ENCODE data around the gene BGN.
A peak's percentile ranks its signal among the peaks of the same experiment; 100 is the strongest.

The BGN gene

GRCh38 chrX:153490217-153490930, 4.4 kb upstream of the BGN start:
- H3K4me2 ChIP-seq (ENCODE audit: low read length) = no peak overlapping the region
- no peaks in the 10 kb centered on the region for H3K9me3 ChIP-seq (replicated peaks; ENCODE audit: low read length)
- peaks cover 27% of the 10 kb centered on the region for H3K4me1 ChIP-seq (ENCODE audit: control insufficient read depth, insufficient read depth, low read length)
- no peaks in the 10 kb centered on the region for H3K27me3 ChIP-seq (ENCODE audit: control insufficient read depth, insufficient read depth, low read length)
- H3K4me3 ChIP-seq (ENCODE audit: low read length) = no peak overlapping the region
- no peaks in the 10 kb centered on the region for H3K36me3 ChIP-seq (ENCODE audit: insufficient read depth, low read length)
- H3K9ac ChIP-seq (ENCODE audit: low read depth, low read length) = no peak overlapping the region

GRCh38 chrX:153491351-153491914, 3.3 kb upstream of the BGN start:
- H3K4me3 ChIP-seq (ENCODE audit: low read length) = no peak overlapping the region
- no peaks in the 10 kb centered on the region for H3K9me3 ChIP-seq (replicated peaks; ENCODE audit: low read length)
- H3K9ac ChIP-seq (ENCODE audit: low read depth, low read length) = no peak overlapping the region
- H3K4me2 ChIP-seq (ENCODE audit: low read length) = no peak overlapping the region
- H3K36me3 ChIP-seq (ENCODE audit: insufficient read depth, low read length) = no peaks in the 10 kb centered on the region
- H3K4me1 ChIP-seq (ENCODE audit: control insufficient read depth, insufficient read depth, low read length) = peaks cover 28% of the 10 kb centered on the region
- no peaks in the 10 kb centered on the region for H3K27me3 ChIP-seq (ENCODE audit: control insufficient read depth, insufficient read depth, low read length)

GRCh38 chrX:153491918-153492317, 2.9 kb upstream of the BGN start:
- H3K4me2 ChIP-seq (ENCODE audit: low read length) = no peak overlapping the region
- H3K36me3 ChIP-seq (ENCODE audit: insufficient read depth, low read length) = no peaks in the 10 kb centered on the region
- H3K9me3 ChIP-seq (replicated peaks; ENCODE audit: low read length) = no peaks in the 10 kb centered on the region
- H3K4me3 ChIP-seq (ENCODE audit: low read length) = no peak overlapping the region
- H3K9ac ChIP-seq (ENCODE audit: low read depth, low read length) = no peak overlapping the region
- peaks cover 28% of the 10 kb centered on the region for H3K4me1 ChIP-seq (ENCODE audit: control insufficient read depth, insufficient read depth, low read length)
- H3K27me3 ChIP-seq (ENCODE audit: control insufficient read depth, insufficient read depth, low read length) = no peaks in the 10 kb centered on the region

GRCh38 chrX:153492543-153492942, 2.2 kb upstream of the BGN start:
- H3K9ac ChIP-seq (ENCODE audit: low read depth, low read length) = no peak overlapping the region
- no peak overlapping the region for H3K4me3 ChIP-seq (ENCODE audit: low read length)
- no peaks in the 10 kb centered on the region for H3K27me3 ChIP-seq (ENCODE audit: control insufficient read depth, insufficient read depth, low read length)
- no peaks in the 10 kb centered on the region for H3K9me3 ChIP-seq (replicated peaks; ENCODE audit: low read length)
- H3K36me3 ChIP-seq (ENCODE audit: insufficient read depth, low read length) = no peaks in the 10 kb centered on the region
- H3K4me2 ChIP-seq (ENCODE audit: low read length) = no peak overlapping the region
- peaks cover 24% of the 10 kb centered on the region for H3K4me1 ChIP-seq (ENCODE audit: control insufficient read depth, insufficient read depth, low read length)

- H3K27me3 ChIP-seq (ENCODE audit: control insufficient read depth, insufficient read depth, low read length) = no peaks in the 10 kb centered on the region
- H3K4me2 ChIP-seq (ENCODE audit: low read length) = no peak overlapping the region
- H3K9me3 ChIP-seq (replicated peaks; ENCODE audit: low read length) = no peaks in the 10 kb centered on the region
- peaks cover 19% of the 10 kb centered on the region for H3K4me1 ChIP-seq (ENCODE audit: control insufficient read depth, insufficient read depth, low read length)
- no peak overlapping the region for H3K9ac ChIP-seq (ENCODE audit: low read depth, low read length)
- H3K4me3 ChIP-seq (ENCODE audit: low read length) = no peak overlapping the region
- no peaks in the 10 kb centered on the region for H3K36me3 ChIP-seq (ENCODE audit: insufficient read depth, low read length)
Measured at GRCh38 chrX:153493085-153493484, 1.7 kb upstream of the BGN start.

- no peaks in the 10 kb centered on the region for H3K36me3 ChIP-seq (ENCODE audit: insufficient read depth, low read length)
- no peak overlapping the region for H3K9ac ChIP-seq (ENCODE audit: low read depth, low read length)
- no peaks in the 10 kb centered on the region for H3K9me3 ChIP-seq (replicated peaks; ENCODE audit: low read length)
- no peaks in the 10 kb centered on the region for H3K27me3 ChIP-seq (ENCODE audit: control insufficient read depth, insufficient read depth, low read length)
- no peak overlapping the region for H3K4me3 ChIP-seq (ENCODE audit: low read length)
- peaks cover 13% of the 10 kb centered on the region for H3K4me1 ChIP-seq (ENCODE audit: control insufficient read depth, insufficient read depth, low read length)
- peak overlapping the region; percentile 54 for H3K4me2 ChIP-seq (ENCODE audit: low read length)
Measured at GRCh38 chrX:153494061-153494460, 719 bp upstream of the BGN start.

GRCh38 chrX:153495362-153495751, 577 bp downstream of the BGN start:
- Histone ChIP-seq H3K4me3 (ENCODE audit: low read length) (peak overlapping the region; percentile 68), H3K4me2 (ENCODE audit: low read length) (peak overlapping the region; percentile 90), H3K4me1 (ENCODE audit: control insufficient read depth, insufficient read depth, low read length) (peaks cover 13% of the 10 kb centered on the region), H3K9ac (ENCODE audit: low read depth, low read length) (no peak overlapping the region), H3K9me3 (replicated peaks; ENCODE audit: low read length) (no peaks in the 10 kb centered on the region), H3K36me3 (ENCODE audit: insufficient read depth, low read length) (no peaks in the 10 kb centered on the region), H3K27me3 (ENCODE audit: control insufficient read depth, insufficient read depth, low read length) (no peaks in the 10 kb centered on the region)

- H3K4me3 ChIP-seq (ENCODE audit: low read length) = no peak overlapping the region
- H3K9me3 ChIP-seq (replicated peaks; ENCODE audit: low read length) = no peaks in the 10 kb centered on the region
- peaks cover 13% of the 10 kb centered on the region for H3K4me1 ChIP-seq (ENCODE audit: control insufficient read depth, insufficient read depth, low read length)
- peak overlapping the region; percentile 90 for H3K4me2 ChIP-seq (ENCODE audit: low read length)
- H3K27me3 ChIP-seq (ENCODE audit: control insufficient read depth, insufficient read depth, low read length) = no peaks in the 10 kb centered on the region
- H3K9ac ChIP-seq (ENCODE audit: low read depth, low read length) = no peak overlapping the region
- H3K36me3 ChIP-seq (ENCODE audit: insufficient read depth, low read length) = no peaks in the 10 kb centered on the region
Measured at GRCh38 chrX:153495903-153496589, 1.3 kb downstream of the BGN start.

GRCh38 chrX:153496590-153496959, 1.8 kb downstream of the BGN start:
- no peaks in the 10 kb centered on the region for H3K36me3 ChIP-seq (ENCODE audit: insufficient read depth, low read length)
- peak overlapping the region; percentile 11 for H3K4me2 ChIP-seq (ENCODE audit: low read length)
- H3K4me3 ChIP-seq (ENCODE audit: low read length) = no peak overlapping the region
- H3K9ac ChIP-seq (ENCODE audit: low read depth, low read length) = no peak overlapping the region
- H3K27me3 ChIP-seq (ENCODE audit: control insufficient read depth, insufficient read depth, low read length) = no peaks in the 10 kb centered on the region
- H3K9me3 ChIP-seq (replicated peaks; ENCODE audit: low read length) = no peaks in the 10 kb centered on the region
- H3K4me1 ChIP-seq (ENCODE audit: control insufficient read depth, insufficient read depth, low read length) = peaks cover 13% of the 10 kb centered on the region

- H3K4me1 ChIP-seq (ENCODE audit: control insufficient read depth, insufficient read depth, low read length) = peaks cover 13% of the 10 kb centered on the region
- H3K4me2 ChIP-seq (ENCODE audit: low read length) = no peak overlapping the region
- no peak overlapping the region for H3K9ac ChIP-seq (ENCODE audit: low read depth, low read length)
- no peaks in the 10 kb centered on the region for H3K9me3 ChIP-seq (replicated peaks; ENCODE audit: low read length)
- no peaks in the 10 kb centered on the region for H3K36me3 ChIP-seq (ENCODE audit: insufficient read depth, low read length)
- H3K4me3 ChIP-seq (ENCODE audit: low read length) = no peak overlapping the region
- H3K27me3 ChIP-seq (ENCODE audit: control insufficient read depth, insufficient read depth, low read length) = no peaks in the 10 kb centered on the region
Measured at GRCh38 chrX:153498453-153498852, 3.7 kb downstream of the BGN start.

GRCh38 chrX:153499341-153499740, 4.6 kb downstream of the BGN start:
- no peak overlapping the region for H3K9ac ChIP-seq (ENCODE audit: low read depth, low read length)
- H3K4me3 ChIP-seq (ENCODE audit: low read length) = no peak overlapping the region
- H3K36me3 ChIP-seq (ENCODE audit: insufficient read depth, low read length) = no peaks in the 10 kb centered on the region
- no peaks in the 10 kb centered on the region for H3K27me3 ChIP-seq (ENCODE audit: control insufficient read depth, insufficient read depth, low read length)
- H3K4me1 ChIP-seq (ENCODE audit: control insufficient read depth, insufficient read depth, low read length) = peaks cover 8% of the 10 kb centered on the region
- H3K9me3 ChIP-seq (replicated peaks; ENCODE audit: low read length) = no peaks in the 10 kb centered on the region
- H3K4me2 ChIP-seq (ENCODE audit: low read length) = no peak overlapping the region

- no peak overlapping the region for H3K4me3 ChIP-seq (ENCODE audit: low read length)
- no peaks in the 10 kb centered on the region for H3K27me3 ChIP-seq (ENCODE audit: control insufficient read depth, insufficient read depth, low read length)
- no peak overlapping the region for H3K4me2 ChIP-seq (ENCODE audit: low read length)
- H3K9me3 ChIP-seq (replicated peaks; ENCODE audit: low read length) = no peaks in the 10 kb centered on the region
- H3K9ac ChIP-seq (ENCODE audit: low read depth, low read length) = no peak overlapping the region
- H3K36me3 ChIP-seq (ENCODE audit: insufficient read depth, low read length) = no peaks in the 10 kb centered on the region
- H3K4me1 ChIP-seq (ENCODE audit: control insufficient read depth, insufficient read depth, low read length) = peaks cover 6% of the 10 kb centered on the region
Measured at GRCh38 chrX:153499876-153500275, 5.1 kb downstream of the BGN start.
